Activated gamma-delta T cell treated with Interleukin-2 at 50 U/mL for 16 hours (primary cell): ENCODE measurements around the gene RAP1GAP.

Experiments used
- DNase-seq: peaks from one replicate; pipeline ENCODE4 v3.0.0-alpha.2; 2020

Gene RAP1GAP

DNA sequence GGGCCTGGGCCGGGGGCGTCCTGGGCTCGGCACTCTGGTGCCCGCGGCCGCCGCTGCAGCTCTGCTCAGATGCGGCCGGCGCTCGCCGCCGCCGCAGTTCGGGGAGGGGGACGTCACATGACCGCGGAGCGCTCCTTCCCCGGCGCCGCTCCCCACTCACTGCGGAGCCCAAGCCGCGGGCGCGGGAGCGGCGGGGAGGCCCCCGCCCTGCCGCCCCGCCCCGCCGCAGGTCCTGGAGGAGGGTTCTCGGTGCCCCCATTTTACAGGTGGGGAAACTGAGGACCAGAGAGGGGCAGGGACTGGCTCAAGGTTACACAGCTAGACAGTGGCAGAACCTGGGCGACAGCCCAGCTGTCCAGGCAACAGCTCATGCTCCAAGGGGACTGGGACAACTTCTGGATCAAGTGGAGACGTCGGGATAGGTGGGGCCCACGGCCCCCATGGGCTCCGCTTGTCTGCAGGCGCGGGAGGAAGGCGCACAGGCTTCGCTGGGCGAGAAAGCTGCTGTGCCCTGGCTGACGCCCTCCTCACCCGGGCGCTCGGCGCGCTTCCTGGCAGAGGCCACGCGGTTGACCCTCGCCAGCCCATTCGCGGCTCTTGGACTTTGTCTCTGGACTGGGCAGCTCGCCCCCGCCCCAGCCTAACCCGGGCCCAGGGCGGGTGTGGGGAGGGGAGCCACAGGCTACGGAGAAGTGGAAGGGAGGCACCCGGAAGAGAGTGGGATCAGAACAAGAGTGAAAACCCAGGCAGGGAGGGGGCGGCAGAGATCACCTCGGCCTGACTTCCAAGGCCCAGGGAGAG lies at the start of gene RAP1GAP:
Gene RAP1GAP (minus strand): TSS at position 100 of the 801 bp plus-strand sequence. CDS start 49,325 bp downstream, outside the sequence.
- DNase-seq, result no peak

DNA sequence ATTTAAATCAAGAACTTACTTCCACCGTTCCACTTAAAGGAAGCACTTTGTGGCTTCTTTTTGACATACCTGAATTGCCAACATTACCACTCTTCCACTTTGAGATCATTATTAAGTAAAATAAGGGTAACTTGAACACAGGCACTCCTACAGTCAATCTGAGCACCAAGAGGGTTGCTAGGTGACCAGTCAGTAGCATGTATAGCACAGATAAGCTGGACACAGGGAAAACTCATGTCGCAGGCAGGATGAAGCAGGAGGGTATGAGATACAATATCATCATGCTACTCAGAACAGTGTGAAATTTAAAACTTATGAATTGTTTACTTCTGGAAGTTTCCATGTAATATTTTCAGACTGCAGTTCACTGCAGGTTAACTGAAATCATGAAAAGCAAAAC lies 47.0 kb upstream of the RAP1GAP start:
- no peak for DNase-seq

DNA sequence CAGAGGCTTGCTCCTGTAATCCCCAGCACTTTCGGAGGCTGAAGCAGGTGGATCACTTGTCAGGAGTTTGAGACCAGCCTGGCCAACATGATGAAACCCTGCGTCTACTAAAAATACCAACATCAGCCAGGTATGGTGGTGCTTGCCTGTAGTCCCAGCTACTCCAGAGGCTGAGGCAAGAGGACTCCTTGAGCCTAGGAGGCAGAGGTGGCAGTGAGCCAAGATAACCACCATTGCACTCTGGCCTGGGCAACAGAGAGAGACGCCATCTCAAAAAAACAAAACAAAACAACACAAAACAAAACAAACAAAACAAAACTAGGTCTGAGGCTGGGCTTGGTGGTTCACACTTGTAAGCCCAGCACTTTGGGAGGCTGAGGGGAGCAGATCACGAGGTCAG lies 38.7 kb upstream of the RAP1GAP start:
- DNase-seq, result no peak

DNA sequence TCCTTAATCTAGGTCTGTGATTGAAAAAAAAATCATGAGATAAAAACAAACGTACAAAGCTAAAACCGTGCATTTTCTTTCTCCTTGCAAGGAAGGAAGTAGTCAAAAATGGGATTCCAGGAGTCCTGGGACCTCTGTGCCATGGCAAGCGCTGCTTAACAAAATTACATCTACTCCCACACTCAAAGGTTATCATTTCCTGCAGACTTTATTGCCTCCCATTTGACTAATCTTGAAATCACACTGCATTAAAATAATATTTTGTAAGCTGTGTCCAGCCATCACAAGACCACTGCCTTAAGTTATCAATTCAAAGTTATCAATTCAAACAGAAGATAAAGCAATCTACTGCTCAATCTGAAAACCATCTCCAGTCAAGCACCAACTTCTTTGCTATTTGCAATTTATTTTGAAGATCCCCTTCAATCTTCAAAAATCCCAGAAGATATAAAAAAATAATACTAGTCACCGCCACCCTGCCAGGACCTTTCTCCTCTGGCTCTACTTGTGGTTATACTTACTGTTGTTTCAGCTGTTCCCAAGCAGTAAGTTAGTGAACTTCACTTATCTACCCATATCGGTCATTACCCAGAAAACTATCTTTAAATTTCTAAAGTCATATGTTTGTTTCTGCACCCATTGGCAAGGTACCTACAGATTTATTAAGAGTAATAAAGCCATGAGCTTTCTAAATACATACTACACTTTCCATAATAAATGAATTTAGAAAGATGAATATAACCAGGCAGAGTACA lies 38.1 kb upstream of the RAP1GAP start:
- DNase-seq, result no peak

- no peak for DNase-seq
Observed at GRCh38 chr1:21706151-21706835, 37.1 kb upstream of the RAP1GAP start.

GRCh38 chr1:21705303-21705980 lies 36.3 kb upstream of the RAP1GAP start:
- DNase-seq, result no peak

DNA sequence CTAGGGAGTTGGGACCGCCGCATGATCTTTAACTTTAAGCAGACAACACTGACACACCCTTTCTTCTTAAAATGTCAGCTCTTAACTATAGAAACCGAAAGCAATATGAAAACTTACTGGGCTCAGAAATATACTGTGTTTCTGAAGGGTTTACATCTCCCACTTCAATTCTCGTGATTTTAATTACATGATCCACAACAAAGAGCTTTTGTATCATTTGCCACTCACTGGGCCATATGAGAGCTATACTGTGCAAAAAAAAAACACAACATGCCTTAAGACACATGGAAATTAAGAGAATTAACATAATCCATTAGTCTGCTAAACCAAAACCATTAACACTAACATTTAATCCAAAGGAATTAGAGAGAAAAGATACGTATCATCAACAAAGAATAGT lies 35.0 kb upstream of the RAP1GAP start:
- DNase-seq, result no peak

DNA sequence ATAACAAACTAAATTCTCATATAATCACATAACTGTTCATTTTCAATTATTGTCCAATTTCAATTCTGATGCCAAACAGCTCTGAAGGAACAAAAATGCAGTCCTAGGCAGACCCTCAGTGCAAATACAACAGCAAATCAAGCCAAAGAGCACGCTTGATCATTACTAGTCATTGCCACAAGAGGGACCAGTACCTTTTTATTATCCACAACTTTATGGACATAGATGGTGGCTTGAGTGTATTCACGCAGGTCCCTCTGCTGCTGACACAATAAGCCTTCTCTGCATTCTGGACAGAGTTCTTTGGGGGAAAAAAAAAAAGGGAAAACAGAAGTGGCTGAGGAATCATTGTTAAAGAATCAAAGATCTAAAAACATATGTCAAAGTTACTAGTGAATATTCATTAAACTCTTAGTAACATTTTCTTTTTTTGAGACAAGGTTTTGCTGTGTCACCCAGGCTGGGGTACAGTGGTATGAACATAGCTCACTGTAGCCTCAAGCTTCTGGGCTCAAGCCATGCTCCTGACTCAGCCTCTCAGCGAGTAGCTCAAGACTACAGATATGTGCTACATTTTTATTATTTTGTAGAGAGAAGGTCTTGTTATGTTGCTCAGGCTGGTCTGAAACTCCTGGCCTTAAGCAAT lies 34.3 kb upstream of the RAP1GAP start:
- DNase-seq, result no peak

GRCh38 chr1:21702780-21703179 lies 33.6 kb upstream of the RAP1GAP start:
- no peak for DNase-seq

DNA sequence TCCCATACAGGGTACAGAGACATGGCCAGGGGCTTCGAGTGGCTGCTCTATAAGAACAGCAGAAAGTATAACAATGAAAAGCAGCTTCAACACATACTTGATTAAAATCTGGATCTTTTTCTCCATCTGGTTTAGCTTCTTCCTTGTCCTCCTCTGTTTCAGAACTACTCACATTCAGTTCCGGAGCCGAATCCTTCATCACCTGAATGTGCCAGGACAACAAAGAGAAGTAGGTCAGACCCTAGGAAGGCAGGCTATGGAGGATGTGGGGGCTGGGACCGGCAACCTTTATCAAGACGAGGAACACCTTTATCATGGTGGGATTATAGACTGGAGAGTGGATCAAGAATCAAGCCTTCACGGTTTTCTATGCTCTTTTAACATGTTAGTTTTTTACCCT lies 32.2 kb upstream of the RAP1GAP start:
- DNase-seq, result no peak

DNA sequence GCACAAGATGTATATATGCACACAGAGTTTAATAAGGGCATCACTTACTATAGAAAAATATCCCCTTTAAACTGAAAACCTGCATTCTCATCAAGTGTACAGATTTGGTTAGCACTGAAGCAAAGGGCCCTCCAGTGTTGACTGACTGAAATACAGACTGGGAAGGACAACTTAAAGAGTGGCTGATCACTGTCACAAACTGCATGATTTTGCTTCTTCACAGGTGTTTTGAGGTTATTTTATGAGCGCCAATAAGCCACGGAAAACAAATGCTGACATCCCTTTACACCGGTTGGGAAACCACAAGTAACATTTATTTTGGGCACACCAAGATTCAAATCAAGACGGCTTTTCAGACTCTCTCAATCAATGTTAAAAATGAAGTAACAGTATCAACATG lies 30.9 kb upstream of the RAP1GAP start:
- no peak for DNase-seq

DNA sequence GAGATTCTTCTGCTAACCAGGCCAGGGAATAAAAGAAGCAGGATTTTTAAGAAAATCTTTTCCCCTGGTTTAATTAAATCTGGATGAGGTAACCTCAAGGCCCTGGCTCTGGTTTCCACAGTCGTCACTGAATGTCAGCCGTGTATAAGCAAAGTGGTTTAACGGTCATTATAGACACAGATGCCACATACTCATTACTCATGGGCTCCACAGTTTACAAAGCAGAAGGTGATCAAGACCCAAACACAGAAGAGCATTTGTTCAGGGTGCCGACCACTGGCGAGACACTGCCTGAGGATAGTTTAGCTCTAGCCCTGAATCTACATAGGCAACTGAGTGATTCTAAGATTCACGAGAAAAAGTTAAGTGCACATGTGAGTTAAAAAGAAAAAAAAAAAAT lies 27.8 kb upstream of the RAP1GAP start:
- DNase-seq, result no peak

- no peak for DNase-seq
Observed at GRCh38 chr1:21693732-21694131, 24.6 kb upstream of the RAP1GAP start.

- no peak for DNase-seq
Observed at GRCh38 chr1:21691739-21692138, 22.6 kb upstream of the RAP1GAP start.

GRCh38 chr1:21689661-21690372 lies 20.7 kb upstream of the RAP1GAP start:
- DNase-seq, result no peak

- DNase-seq, result no peak
Observed at GRCh38 chr1:21687081-21687529, 17.9 kb upstream of the RAP1GAP start.

DNA sequence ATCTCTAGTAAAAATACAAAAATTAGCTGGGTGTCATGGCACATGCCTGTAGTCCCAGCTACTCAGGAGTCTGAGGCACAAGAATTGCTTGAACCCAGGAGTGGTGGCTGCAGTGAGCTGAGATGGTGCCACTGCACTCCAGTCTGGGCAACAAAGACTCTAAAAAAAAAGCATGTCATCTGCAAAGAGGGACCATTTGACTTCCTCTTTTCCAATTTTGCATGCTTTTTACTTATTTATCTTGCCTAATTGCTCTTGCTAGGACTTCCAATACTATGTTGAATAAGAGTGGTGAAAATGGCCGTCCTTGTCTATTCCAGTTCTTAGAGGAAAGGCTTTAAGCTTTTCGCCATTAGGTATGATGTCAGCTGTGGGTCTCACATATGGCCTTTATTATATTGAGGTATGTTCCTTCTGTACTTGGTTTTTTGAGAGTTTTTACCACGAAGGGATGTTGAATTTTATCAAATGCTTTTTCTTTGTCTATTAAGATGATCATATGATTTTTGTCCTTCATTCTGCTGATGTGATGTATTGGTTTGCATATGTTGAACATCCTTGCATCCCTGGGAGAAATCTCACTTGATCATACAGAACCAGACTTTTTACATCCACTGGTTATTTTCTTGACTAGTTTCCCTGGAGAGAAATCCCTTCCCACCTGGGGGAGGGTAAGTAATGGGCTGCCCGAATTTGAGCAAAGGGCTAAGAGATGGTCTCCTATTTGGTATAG lies 17.0 kb upstream of the RAP1GAP start:
- DNase-seq, result no peak

GRCh38 chr1:21681426-21681825 lies 12.3 kb upstream of the RAP1GAP start:
- no peak for DNase-seq

DNA sequence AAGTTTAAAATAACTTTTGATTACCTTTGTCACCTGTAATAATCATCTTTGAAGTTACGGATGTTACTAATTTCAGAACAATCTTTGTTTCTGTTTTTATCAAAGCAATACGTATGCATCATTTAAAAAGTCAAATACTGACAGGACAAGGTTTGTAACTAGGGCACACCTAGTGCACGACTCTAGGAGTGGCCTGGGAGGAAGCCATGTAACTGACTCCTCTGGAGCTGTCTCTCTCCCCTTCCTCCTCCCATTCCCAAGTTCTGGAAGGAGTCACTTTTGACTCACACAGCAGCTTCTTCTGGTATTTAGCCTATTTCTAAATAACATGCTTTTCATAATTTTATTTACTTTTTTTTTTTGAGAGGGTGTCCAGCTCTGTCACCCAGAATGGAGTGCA lies 11.8 kb upstream of the RAP1GAP start:
- no peak for DNase-seq

- DNase-seq, result no peak
Observed at GRCh38 chr1:21680381-21680780, 11.2 kb upstream of the RAP1GAP start.

DNA sequence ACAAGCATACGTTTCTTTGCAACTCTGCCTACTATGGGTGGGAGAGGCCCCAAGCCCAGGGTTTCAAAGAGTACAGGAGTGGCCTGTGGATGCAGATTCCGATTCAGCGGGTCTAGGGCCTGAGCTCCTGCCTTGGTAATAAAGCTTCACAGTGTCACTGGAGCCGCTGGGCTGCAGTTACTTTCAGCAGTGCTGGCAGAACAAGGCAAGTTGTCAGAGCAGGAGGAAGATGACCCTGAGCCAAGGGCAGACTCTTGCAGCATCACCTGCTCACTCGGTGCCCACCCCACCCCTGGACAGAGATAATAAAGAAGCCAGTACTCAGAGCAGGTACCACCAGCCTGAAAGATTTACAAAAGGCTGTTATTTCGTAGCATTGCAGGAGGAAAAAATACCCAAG lies 8.0 kb upstream of the RAP1GAP start:
- no peak for DNase-seq
